Neuronal stem cell (in vitro differentiated cells): ENCODE measurements around the gene ZNF773. TPM values are rescaled to one million over a fixed set of nuclear protein-coding genes. Genes with fewer than 3 reads are reported as not detected.
"Not testable (repeated sequence)": the region's sequence is repeated elsewhere in the genome, so short reads cannot be mapped to it uniquely, and the experiment has no call there.

Experiments
- DNase-seq: peaks from one replicate; pipeline ENCODE4 v3.0.0-alpha.2; 2013; ENCODE audit warnings: low spot score
- H2AFZ ChIP-seq: one replicate; pipeline ENCODE4 v1.6.1; 2013; ENCODE audit warnings: mild to moderate bottlenecking, low read length, inconsistent platforms
- H2AK5ac ChIP-seq: 2 replicates; pipeline ENCODE4 v1.6.1; 2013; ENCODE audit warnings: low read depth, mild to moderate bottlenecking, inconsistent platforms, low read length, moderate library complexity, mixed read lengths
- H2BK120ac ChIP-seq: 2 replicates; pipeline ENCODE4 v1.6.1; 2013; ENCODE audit warnings: low read depth, mild to moderate bottlenecking, inconsistent platforms, low read length, moderate library complexity, mixed read lengths
- H2BK12ac ChIP-seq: one replicate; pipeline ENCODE4 v1.6.1; 2013; ENCODE audit warnings: low read length, inconsistent platforms
- H2BK15ac ChIP-seq: 2 replicates; pipeline ENCODE4 v1.6.1; 2013; ENCODE audit warnings: mild to moderate bottlenecking, low read length, inconsistent platforms, mixed read lengths
- H2BK5ac ChIP-seq: one replicate; pipeline ENCODE4 v1.6.1; 2013; ENCODE audit warnings: inconsistent platforms, mild to moderate bottlenecking, low read length, moderate library complexity
- H3K14ac ChIP-seq: one replicate; pipeline ENCODE4 v1.6.1; 2013; ENCODE audit warnings: low read length, inconsistent platforms
- H3K18ac ChIP-seq: 2 replicates; pipeline ENCODE4 v1.6.1; 2013; ENCODE audit warnings: low read length, inconsistent platforms
- H3K23ac ChIP-seq: 2 replicates; pipeline ENCODE4 v1.6.1; 2013; ENCODE audit warnings: low read depth, mild to moderate bottlenecking, mixed read lengths, low read length, inconsistent platforms; ENCODE audit not compliant: poor library complexity
- H3K27ac ChIP-seq: replicated peaks from 3 replicates; pipeline ENCODE4 v1.5.1; 2013; ENCODE audit warnings: low read length, inconsistent platforms
- H3K27me3 ChIP-seq, 3 experiments: 2 replicates each; pipeline ENCODE4 v1.6.1; 2013; ENCODE audit warnings: low read length in 3 of 3, mild to moderate bottlenecking in 2 of 3, inconsistent platforms in 1 of 3, low read depth in 1 of 3, mixed read lengths in 1 of 3, moderate library complexity in 1 of 3; ENCODE audit not compliant: control insufficient read depth in 3 of 3, insufficient read depth in 3 of 3
- H3K36me3 ChIP-seq, 2 donors: replicated peaks in 1 of 2; 2 replicates each; pipeline ENCODE4 v1.6.1; 2013; ENCODE audit warnings: low read length in 2 of 2; ENCODE audit not compliant: control insufficient read depth in 2 of 2, insufficient read depth in 2 of 2
- H3K4ac ChIP-seq: 2 replicates; pipeline ENCODE4 v1.6.1; 2013; ENCODE audit warnings: inconsistent platforms, mild to moderate bottlenecking, low read length, moderate library complexity
- H3K4me1 ChIP-seq, 2 donors: 1 replicate in 1 of 2; 2 replicates in 1 of 2; pipeline ENCODE4 v1.6.1; 2013; ENCODE audit warnings: low read length in 2 of 2, low read depth in 1 of 2; ENCODE audit not compliant: control insufficient read depth in 2 of 2, insufficient read depth in 1 of 2
- H3K4me2 ChIP-seq: one replicate; pipeline ENCODE4 v1.6.1; 2013; ENCODE audit warnings: mild to moderate bottlenecking, low read length, inconsistent platforms; ENCODE audit not compliant: insufficient read depth, poor library complexity, severe bottlenecking
- H3K4me3 ChIP-seq, 2 donors: 2 replicates each; pipeline ENCODE4 v1.5.1; 2013; ENCODE audit warnings: low read length in 2 of 2, mild to moderate bottlenecking in 2 of 2, inconsistent platforms in 1 of 2, moderate library complexity in 1 of 2
- H3K79me1 ChIP-seq: one replicate; pipeline ENCODE4 v1.6.1; 2013; ENCODE audit warnings: low read depth, mild to moderate bottlenecking, inconsistent platforms, low read length, moderate library complexity
- H3K9ac ChIP-seq: one replicate; pipeline ENCODE4 v1.6.1; 2013; ENCODE audit warnings: mild to moderate bottlenecking, low read depth, low read length, inconsistent platforms; ENCODE audit not compliant: poor library complexity
- H3K9me3 ChIP-seq, 2 donors: replicated peaks in 1 of 2; 2 replicates each; pipeline versions ENCODE3 to v1.6.1; 2013; ENCODE audit warnings: low read length in 2 of 2, mild to moderate bottlenecking in 2 of 2, inconsistent platforms in 1 of 2, low read depth in 1 of 2, mixed read lengths in 1 of 2, moderate library complexity in 1 of 2; ENCODE audit not compliant: control insufficient read depth in 2 of 2, insufficient read depth in 1 of 2
- H4K8ac ChIP-seq: one replicate; pipeline ENCODE4 v1.6.1; 2013; ENCODE audit warnings: low read depth, mild to moderate bottlenecking, inconsistent platforms, low read length, moderate library complexity
- H4K91ac ChIP-seq: one replicate; pipeline ENCODE4 v1.6.1; 2013; ENCODE audit warnings: low read length, low read depth, mild to moderate bottlenecking, inconsistent platforms; ENCODE audit not compliant: poor library complexity
- WGBS, 2 donors: extraction: QIAGEN DNeasy Blood & Tissue Kit; methylation state at CpG; one replicate each; pipeline ENCODE4 v1.1.7; 2013; ENCODE audit warnings: missing lambda C conversion rate in 2 of 2, mixed read lengths in 1 of 2; ENCODE audit not compliant: insufficient read length in 2 of 2, insufficient replicate concordance in 1 of 2; ENCODE audit errors: extremely low coverage in 2 of 2; 5-methylcytosine and 5-hydroxymethylcytosine counted together
- polyA plus RNA-seq, 2 experiments: library from polyadenylated mRNA; stranded (reverse); fragments of 200-250 nt; gene quantifications; one replicate each; pipeline ENCODE4 v1.2.3, GENCODE V29; 2013

The ZNF773 gene
- 6.8 TPM for polyA plus RNA-seq (2013, experiment 1 of 2)
- polyA plus RNA-seq (2013, experiment 2 of 2): 6.3 TPM

GRCh38 chr19:57499680-57500395, at the start of gene ZNF773:
Gene ZNF773, plus strand, starts transcription at chr19:57499938. Its CDS starts 143 bp downstream, at chr19:57500081.
- DNase-seq: peak; percentile 91
- not testable (repeated sequence) for H3K27ac ChIP-seq, H3K27me3 ChIP-seq, H4K8ac ChIP-seq, H2BK5ac ChIP-seq, H2BK12ac ChIP-seq, H3K23ac ChIP-seq, H2BK15ac ChIP-seq, H2AK5ac ChIP-seq, H3K4ac ChIP-seq, H2BK120ac ChIP-seq, H3K4me1 ChIP-seq, H3K79me1 ChIP-seq, H4K91ac ChIP-seq
- H3K4me2 ChIP-seq: peak within 1 kb of the TSS; percentile 40
- peak within 1 kb of the TSS; percentile 89 for H3K9ac ChIP-seq
- H3K9me3 ChIP-seq: peaks cover 0 to 38% of the 10 kb centered on the region in 2 donors
- peak within 1 kb of the TSS; percentile 93 for H2AFZ ChIP-seq
- H3K18ac ChIP-seq: peak within 1 kb of the TSS; percentile 94
- WGBS, 2 donors: 100% methylated on average over 1 of the region's 69 CpGs
- peaks cover 6 to 32% of the 10 kb centered on the region in 2 donors for H3K36me3 ChIP-seq
- H3K4me3 ChIP-seq: peak within 1 kb of the TSS; percentile 78 to 98
- H3K14ac ChIP-seq: peak within 1 kb of the TSS; percentile 38

GRCh38 chr19:57452307-57452706, 47.4 kb upstream of the ZNF773 start:
- Histone ChIP-seq H4K8ac (no peak overlapping the region), H3K18ac (no peak overlapping the region), H2AK5ac (no peak overlapping the region), H3K4ac (no peak overlapping the region), H3K4me3 (no peak overlapping the region), H2AFZ (no peak overlapping the region), H3K9ac (no peak overlapping the region), H2BK120ac (no peak overlapping the region), H3K4me1 (no peaks in the 10 kb centered on the region), H2BK12ac (no peak overlapping the region), H4K91ac (no peak overlapping the region), H2BK15ac (no peak overlapping the region), H3K23ac (no peak overlapping the region), H3K4me2 (no peak overlapping the region), H3K79me1 (no peaks in the 10 kb centered on the region), H3K14ac (no peak overlapping the region), H3K36me3 (peaks cover 2 to 37% of the 10 kb centered on the region in 2 donors), H3K9me3 (peaks cover 2 to 47% of the 10 kb centered on the region in 2 donors), H3K27me3 (no peaks in the 10 kb centered on the region), H2BK5ac (no peak overlapping the region), H3K27ac (no peak overlapping the region)
- WGBS, 2 donors: no CpG with 5 or more reads among the region's 3 CpGs
- no peak for DNase-seq

- Histone ChIP-seq H3K9ac (no peak overlapping the region), H3K27me3 (no peaks in the 10 kb centered on the region), H4K91ac (no peak overlapping the region), H2BK15ac (no peak overlapping the region), H3K4me3 (peak overlapping the region in 1 of 2 donors; percentile 5), H3K27ac (no peak overlapping the region), H3K79me1 (peaks cover 4% of the 10 kb centered on the region), H3K4me1 (no peaks in the 10 kb centered on the region), H3K18ac (no peak overlapping the region), H2BK12ac (no peak overlapping the region), H2BK5ac (no peak overlapping the region), H3K9me3 (peaks cover 23 to 58% of the 10 kb centered on the region in 2 donors), H3K4ac (no peak overlapping the region), H3K23ac (no peak overlapping the region), H3K36me3 (peaks cover 4 to 38% of the 10 kb centered on the region in 2 donors), H4K8ac (no peak overlapping the region), H2AFZ (no peak overlapping the region), H3K4me2 (no peak overlapping the region), H2BK120ac (no peak overlapping the region), H2AK5ac (no peak overlapping the region), H3K14ac (no peak overlapping the region)
- no CpG with 5 or more reads among the region's 5 CpGs for WGBS, 2 donors
- DNase-seq: no peak
These were observed 33.9 kb upstream of the ZNF773 start for GRCh38 chr19:57465680-57466381.

- Histone ChIP-seq H3K4me3 (no peak overlapping the region), H2BK15ac (no peak overlapping the region), H4K91ac (no peak overlapping the region), H2BK120ac (no peak overlapping the region), H3K9me3 (peaks cover 24 to 64% of the 10 kb centered on the region in 2 donors), H3K27me3 (no peaks in the 10 kb centered on the region), H3K27ac (no peak overlapping the region), H3K36me3 (peaks cover 4 to 44% of the 10 kb centered on the region in 2 donors), H3K79me1 (peaks cover 4% of the 10 kb centered on the region), H3K4ac (no peak overlapping the region), H3K4me2 (no peak overlapping the region), H2BK5ac (no peak overlapping the region), H3K4me1 (no peaks in the 10 kb centered on the region), H3K23ac (no peak overlapping the region), H2BK12ac (no peak overlapping the region), H3K18ac (no peak overlapping the region), H2AK5ac (no peak overlapping the region), H3K14ac (no peak overlapping the region), H4K8ac (no peak overlapping the region), H3K9ac (no peak overlapping the region), H2AFZ (no peak overlapping the region)
- no peak for DNase-seq
- no CpG with 5 or more reads among the region's 5 CpGs for WGBS, 2 donors
These were observed 33.2 kb upstream of the ZNF773 start for GRCh38 chr19:57466489-57466888.
